HG02678 (cell line): ENCODE results near the gene DPY19L1.
"Not testable (repeated sequence)": the region's sequence is repeated elsewhere in the genome, so short reads cannot be mapped to it uniquely, and the experiment has no call there.

ENCODE experiments used
- ATAC-seq: cut with Tn5 transposase; IDR thresholded peaks from one replicate; pipeline ENCODE4 v1.9.1; 2021; ENCODE audit warnings: mild to moderate bottlenecking, moderate library complexity; ENCODE audit not compliant: unreplicated experiment

Gene DPY19L1

DNA sequence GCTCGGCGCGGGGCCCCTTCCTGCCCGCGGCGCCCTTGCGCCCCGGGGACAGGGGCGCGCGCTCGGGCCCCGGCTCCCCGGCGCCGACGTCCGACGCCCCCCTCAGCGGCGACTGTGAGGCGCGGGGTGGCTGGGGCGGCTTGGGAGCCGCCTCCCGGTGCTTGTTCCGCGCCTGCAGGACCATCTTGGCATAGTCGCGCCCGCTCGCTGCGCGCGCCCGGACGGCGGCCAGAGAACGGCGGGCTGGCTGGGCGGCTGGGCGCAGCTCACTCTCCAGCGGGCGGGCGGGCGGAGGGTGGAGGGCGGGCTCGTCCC, at the start of gene DPY19L1:
Gene DPY19L1, minus strand, starts transcription at position 275 of the 315 bp plus-strand sequence. Its CDS starts 91 bp downstream, at position 184.
- ATAC-seq = peak; percentile 21

DNA sequence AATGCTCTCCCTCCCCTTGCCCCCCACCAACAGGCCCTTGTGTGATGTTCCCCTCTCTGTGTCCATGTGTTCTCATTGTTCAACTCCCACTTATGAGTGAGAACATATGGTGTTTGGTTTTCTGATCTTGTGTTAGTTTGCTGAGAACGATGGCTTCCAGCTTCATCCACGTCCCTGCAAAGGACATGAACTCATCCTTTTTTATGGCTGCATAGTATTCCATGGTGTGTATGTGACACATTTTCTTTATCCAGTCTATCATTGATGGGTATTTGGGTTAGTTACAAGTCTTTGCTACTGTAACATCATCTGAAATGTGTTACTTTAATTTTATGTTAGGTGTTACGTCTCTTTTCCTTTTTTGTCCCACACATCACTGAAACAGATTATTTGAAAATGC, 42.2 kb upstream of the DPY19L1 start:
- ATAC-seq = not testable (repeated sequence)

DNA sequence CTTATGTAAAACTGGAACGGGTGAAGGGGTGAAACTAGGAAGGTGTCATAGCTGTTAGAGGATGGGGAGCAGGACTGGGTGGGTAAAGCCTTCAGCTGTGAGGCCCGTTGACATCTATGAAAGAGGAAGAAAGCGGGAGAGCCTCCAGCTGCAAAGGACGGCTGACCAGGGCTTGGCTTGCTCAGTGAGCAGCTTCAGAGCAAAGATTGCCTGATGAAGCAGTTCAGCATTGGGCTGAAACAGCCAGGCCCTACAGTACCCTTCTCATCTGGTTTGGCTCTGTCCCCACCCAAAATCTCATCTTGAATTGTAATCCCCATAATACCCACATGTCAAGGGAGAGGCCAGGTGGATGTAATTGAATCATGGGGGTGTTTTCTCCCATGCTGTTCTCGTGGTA, 36.7 kb upstream of the DPY19L1 start:
- not testable (repeated sequence) for ATAC-seq

DNA sequence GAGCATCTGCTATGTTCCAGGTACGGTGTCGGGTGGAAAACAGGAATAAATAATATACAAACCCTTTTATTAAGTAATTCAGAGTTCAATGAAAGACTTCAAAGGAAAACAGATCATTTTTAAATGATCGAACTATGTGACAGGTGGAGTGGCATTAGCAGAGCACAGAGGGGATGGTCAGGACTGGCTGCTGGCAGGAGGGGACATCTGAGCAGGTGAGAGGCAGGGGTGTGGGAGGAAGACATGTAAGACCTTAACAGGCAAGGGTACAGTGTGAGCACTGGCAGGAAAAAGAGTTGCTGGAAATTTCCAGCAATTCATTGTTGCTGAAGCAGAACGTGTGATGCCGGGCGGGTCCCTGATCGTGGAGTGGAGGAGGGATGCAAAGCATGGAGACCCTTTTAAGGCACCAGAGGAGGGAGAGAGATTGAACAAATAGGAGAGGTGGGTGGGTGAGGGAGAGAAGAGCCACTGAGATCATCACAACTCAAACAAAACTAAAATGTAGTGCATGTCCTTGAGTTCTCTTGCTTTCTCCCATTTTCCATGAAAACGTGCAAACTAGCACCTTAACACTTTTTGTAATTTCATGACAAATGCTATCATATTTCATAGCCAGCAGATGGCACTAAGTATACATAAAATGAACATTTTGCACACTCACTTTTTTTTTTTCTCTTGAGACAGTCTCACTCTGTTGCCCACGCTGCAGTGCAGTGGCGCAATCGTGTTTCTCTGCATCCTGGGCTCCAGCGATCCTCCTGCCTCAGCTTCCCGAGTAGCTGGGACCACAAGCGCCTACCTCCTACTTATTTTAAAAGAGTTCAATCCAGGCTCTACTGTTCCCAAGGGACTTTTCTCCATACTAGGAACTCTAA, 35.9 kb upstream of the DPY19L1 start:
- ATAC-seq = not testable (repeated sequence)

DNA sequence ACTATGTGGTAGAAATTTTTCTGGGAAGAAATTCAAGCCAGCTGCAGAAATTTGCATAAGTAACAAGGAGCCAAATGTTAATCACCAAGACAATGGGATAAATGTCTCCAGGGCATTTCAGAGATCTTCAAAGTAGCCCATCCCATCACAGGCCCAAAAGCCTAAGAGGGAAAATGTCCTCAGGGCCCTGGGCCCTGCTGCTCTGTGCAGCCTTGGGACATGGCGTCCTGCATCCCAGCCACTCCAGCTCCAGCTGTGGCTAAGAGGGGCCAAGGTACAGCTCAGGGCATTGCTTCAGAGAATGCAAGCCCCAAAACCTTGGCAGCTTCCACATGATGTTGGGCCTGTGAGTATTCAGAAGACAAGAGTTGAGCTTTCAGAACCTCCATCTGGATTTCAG, 31.8 kb upstream of the DPY19L1 start:
- ATAC-seq = not testable (repeated sequence)

DNA sequence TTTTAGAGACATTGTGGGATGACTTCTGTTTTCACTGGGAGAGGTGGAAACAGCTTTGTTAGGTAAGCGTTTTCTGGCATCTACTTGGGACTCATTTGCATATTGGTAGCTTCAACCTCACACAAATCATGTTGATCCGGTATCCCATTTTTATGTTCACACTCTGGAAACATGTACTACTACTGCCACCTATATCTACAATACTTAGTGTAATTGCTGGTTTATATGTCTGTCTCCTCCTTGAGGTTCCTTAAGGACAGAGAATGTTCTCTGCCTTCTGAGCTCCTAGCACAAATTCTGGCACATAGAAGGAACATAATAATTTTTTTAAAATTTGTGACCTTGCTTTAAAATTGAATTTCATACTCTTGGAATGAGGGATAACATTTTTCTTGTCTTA, 28.1 kb upstream of the DPY19L1 start:
- not testable (repeated sequence) for ATAC-seq

DNA sequence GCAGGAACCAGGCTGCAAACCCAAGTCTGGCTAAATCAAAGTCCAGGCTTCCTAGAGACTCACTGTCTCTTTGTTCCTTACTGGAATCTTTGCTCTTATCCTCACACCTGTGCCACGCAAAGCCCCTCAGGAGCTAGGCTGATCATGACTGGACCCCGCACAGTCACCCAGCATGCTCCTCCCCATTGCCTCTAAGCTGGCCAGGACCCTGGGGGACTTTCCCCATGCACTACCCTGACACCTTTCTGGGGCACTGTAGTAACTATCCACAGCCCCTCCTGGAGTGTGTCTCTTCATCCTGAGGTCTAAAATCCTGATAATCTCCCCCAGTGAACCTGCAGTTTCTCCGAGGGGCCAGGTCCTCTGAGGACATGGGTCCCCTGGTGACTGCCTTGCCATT, 21.3 kb upstream of the DPY19L1 start:
- not testable (repeated sequence) for ATAC-seq

DNA sequence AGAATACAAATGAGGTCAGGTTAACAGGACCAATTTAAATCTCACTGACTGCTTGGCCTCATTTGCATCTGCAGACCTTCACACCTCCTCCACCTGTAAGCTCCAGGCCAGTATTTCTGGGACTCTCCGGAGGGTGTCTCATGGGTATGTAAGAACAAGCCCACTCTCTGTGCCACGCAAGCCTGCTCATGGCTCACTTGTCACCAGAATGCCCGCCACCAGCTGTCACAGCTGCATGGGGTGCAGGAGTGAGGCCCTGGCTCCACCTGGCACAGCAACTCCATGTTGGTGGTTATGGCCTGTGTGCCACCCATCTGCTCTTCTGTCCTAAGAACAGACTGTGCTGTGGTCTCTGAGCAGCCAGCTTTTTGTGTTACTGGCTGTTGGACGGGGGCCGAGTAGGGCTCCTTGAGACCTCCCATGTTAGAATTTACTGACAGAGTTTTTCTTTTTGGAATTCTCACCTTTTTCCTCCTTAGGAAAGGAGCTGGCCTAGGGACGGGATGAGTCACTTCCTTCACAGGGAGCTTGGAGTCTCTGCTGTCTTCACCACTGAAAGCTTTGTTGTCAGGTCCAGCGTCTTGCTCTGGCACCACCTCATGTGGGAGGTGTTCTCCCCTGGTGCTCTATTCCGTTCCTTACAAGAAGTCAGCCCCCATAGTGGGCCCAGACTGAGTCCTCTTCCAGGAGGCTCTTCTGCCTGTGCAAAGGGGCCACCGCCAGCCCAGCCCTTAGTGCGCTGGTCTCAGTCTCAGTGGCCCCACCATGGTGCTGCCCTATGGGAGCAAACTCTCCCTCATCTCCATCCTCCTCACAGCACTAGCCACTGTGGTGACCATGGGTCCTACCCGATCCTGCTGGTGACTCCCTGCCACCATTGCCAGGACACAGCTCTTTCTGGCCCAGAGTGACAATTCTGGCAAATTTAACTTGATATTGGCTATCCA, 20.5 kb upstream of the DPY19L1 start:
- not testable (repeated sequence) for ATAC-seq

DNA sequence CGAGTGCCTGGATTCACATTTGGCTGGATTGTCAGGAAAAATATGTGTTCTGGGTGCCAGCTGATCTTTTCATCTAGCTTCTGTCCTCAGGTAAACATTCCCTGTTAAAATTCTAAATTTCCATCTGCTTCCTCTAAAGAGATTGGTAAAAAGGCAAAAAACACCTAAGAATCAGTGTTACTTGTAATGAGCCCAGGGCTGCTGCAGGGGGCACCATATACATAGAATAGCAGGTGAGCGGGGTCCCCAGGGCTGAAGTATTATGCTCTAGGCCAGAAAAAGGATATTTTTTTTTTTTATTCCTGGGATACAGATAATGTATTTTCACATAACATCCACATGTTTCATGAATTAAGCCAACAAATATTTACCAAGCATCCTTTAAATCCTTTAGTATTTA, 18.4 kb upstream of the DPY19L1 start:
- not testable (repeated sequence) for ATAC-seq

DNA sequence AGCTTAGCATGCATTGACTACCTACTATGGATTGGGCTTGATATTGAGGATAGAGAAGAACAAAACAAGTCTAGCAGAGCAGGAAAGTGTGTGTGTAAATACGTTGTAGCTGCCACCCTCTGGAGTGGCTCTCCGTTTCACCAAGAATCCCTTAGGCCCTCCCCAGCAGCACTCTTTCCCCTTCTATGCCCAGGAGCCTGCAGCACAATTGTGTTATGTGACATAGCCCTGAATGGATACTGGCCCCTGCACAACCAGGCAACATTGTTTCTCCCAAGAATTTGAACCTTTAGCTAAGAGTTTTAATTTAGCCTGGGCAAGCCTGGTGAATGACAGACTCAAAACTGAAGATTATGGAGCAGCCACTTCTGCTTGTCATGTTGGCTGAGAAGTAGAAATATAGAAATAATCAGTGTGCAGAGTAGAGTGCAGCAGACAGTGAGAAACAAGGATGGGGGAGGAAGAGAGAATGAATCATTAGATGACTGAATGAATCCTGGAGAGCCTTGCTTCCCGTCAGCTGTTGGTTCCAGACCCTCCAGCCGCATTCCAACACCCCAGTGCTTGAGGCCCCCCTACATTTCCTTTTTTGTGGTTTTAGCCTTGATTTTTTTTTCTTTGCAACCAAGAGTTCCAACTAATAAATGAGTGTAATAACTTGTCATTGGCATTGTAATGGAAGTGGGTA, 16.3 kb upstream of the DPY19L1 start:
- ATAC-seq = not testable (repeated sequence)

DNA sequence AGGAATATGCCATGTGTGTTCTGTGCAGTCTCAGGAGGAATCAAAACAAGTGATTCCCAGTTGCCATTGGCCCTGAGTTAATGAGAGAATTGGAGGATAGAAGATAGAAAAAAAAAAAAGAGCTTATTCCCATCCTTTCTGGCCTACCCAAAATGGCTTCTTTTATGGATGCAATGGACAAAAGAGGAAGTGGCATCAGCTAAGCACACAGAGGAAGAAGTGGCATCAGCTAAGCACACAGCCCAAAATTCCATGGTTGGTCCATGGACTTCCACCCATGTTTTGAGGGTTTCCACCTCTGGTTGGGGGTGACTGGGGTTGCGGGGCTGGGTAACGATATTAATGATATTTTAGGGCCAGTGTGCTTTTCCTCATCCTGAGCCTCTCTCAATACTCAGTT, 11.1 kb upstream of the DPY19L1 start:
- not testable (repeated sequence) for ATAC-seq

DNA sequence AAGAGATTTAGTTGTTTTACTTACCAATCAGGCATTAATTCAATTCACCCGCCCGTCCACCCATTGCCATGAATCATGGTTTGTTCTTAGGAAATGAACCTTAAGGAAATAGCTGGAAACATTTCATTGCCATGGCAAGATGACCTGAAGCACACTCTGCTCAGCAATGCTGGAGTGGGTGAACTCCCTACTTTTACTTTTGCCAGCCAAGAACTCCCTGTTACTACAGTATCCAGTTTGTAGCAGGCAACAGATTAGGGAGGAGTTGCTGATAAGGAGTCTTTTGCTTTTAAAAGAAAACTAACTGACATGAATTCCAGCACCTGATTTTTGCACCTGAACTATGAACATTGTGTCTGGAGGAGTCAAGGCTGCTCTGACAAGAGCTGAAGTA, 10.6 kb upstream of the DPY19L1 start:
- ATAC-seq = not testable (repeated sequence)

DNA sequence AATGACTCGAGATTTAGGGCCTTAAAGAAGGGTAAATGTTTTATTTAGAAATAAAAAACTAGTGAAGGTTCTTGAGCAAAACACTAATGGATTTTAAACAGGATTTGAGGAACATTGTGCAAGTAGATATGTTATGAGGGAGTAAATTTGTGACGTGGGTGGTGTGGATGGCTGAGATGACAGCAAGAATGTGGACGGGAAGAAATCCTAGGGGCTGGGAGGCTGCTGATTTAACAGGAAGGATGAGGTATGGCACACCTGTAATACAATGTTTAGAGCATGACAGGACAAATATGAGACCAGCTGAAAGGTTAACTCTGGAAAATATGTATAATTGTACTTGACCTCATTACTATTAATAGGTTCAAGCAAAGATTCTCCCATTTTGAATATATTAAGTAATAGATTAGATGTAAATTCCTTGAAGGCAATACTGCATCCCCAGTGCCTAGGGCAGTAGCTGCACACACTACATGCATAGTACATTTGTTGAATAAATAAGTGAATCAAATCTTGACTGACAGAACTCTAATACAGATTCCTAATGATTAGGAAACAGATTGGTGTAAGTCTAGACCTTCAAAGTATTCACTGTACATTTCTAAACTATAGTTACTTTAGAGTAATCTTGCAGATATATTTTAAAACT, 10.1 kb upstream of the DPY19L1 start:
- not testable (repeated sequence) for ATAC-seq

DNA sequence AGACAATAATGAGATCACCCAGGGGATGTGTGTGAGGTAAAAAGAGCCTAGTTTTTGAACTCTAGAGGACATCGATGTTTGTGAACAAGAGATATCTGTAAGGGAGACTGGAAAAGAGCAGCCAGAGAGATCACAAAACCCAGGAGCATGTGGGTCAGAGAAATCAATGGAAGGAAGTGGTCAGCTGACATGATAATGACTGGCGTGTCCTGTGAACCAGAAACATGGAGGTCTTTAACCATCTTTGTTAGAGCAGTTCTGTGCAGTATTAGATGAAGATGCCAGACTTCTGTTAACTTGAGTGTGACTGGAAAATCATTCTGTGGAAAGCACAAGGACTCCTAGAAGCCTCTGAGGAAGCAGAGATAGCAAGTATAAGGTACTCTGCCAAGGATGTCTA, 6.0 kb upstream of the DPY19L1 start:
- ATAC-seq = not testable (repeated sequence)

DNA sequence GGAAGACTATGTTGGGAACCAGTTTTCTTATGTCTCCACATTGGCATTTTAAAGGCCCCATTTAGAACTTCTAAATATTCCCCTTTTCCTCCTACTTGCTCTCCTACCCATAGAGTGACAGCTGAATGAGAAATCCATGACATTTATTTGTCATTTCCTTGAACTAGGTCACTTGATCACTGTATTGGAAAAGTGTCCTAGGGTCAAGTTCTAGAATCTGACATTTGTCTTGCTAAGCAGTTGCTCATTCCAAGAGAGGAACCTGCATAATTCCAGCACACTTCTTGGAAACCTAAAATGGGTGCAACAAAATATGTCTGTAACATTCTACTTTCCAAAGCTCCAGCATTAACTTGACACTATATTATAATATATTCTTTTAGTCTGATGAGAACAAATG, 3.6 kb upstream of the DPY19L1 start:
- ATAC-seq = no peak

DNA sequence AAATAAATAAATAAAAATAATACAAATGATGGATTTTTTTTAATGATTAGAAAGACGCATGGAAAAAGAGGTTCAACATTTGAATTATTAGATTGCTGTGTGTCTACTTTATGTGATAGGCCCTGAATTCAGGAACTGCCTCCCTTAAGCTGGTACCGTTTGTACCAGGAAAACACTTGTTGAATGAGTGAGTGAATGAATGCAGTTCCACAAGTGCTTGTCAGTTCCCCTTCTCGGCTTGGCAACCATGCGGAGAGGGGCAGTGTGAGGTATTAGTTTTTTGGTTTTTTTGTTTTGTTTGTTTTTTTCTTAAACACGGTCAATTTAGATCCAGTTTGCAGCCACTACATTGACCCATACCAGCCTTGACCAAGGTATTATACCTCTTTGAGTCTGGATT, 2.1 kb upstream of the DPY19L1 start:
- ATAC-seq = no peak

DNA sequence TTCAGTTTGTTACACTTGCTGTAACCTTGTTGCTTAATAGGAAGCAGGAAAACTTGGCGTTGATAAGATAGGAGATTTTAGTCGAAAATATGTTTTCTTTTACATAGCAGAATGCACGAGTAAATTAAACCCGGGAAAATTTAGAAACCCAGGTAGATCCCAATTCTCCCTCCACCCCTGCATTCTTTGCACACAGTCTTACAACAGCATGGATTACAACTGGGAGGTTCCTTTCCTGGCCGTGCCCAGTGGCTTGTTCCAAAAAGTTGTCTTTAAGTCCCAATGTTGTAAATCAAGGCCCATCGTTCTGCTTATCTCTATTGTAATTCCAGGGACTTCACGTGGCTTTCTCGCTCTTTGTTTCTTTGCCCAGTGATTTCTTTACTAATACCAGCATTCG, 1.1 kb upstream of the DPY19L1 start:
- no peak for ATAC-seq

DNA sequence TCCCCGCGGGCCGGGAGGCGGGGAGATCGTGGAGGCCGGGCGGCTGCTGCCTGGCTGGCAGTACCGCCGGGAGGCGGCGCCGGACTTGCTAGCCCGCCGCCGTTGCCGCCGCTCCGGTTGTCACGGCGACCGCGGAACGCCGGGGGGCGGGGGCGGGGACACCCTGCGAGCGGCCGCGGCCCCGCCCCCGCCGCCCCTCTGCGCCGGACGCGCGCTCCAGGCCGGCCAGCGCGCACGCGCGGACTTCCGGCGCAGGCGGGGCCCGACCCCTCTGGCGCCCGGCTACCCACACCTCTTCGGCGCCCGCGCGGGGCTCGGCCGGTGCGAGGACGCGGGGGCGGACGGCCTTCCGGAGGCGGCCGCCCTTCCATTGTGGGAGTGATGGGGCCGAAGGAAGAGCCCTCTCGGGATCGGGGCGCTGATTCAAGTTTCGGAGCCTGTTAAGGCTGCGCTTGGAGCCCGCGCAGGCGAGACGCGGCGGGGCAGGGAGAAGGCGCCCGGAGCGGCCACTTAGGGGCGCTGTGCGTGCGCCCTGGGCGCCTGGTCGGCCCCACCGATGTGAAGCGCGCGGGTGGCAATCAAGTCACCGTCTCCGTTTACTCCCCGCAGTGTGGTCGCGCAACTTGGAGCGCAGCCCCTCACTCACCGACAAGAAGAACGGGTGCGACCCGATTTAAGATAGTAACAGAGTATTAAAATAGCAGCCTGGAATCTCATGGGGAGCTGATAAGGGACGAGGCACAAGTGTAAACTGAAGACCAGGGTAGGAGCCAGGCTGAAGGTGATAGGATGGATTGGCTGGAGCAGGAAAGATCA, 449 bp upstream of the DPY19L1 start:
- ATAC-seq = peak; percentile 80

DNA sequence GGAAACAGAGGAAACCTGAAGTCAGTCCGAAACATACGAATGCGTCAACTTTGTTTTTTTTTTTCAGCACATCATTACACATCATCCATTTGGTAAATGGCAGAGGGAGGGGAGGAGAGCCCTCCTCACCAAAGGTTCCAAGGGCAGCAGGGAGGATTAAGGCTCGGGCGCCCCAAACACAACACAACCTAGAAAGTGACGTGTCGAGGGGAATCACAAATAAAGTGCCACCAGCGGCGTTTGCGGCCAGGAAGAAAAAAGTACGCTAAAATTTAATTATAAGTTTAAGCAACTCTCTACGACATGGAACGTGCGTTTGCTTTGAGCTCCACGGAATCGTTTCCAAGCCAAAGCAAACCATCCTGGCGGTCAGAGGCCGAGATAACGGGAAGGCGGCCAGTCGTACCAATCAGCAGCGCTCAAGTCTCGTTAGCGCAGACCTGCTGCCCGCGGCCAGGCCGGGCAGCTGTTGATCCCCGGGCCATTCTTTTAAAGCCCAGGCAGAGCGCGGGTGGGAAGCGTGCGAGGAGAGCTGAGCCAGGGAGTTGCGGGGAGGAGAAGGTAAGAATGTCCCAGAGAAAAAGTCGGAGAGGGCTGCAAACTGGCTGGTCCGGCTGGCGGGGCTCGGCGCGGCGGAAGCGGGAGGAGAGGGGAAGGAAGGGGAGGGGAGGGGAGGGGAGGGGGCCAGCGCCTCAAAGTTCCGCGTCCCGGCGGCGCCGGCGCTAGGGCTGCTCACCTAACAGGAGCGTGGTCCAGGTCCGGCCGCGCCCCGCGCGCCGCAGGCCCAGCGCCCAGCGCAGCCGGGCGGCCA, 719 bp downstream of the DPY19L1 start:
- ATAC-seq = peak; percentile 16
